ENCODE measurements around the gene MIER2. TPM values are rescaled to one million over a fixed set of nuclear protein-coding genes. Genes with fewer than 3 reads are reported as not detected.

Gene MIER2
- total RNA-seq, 4 donors from 2014 or later = 8.6 to 25.7 (median 16.6) TPM

DNA sequence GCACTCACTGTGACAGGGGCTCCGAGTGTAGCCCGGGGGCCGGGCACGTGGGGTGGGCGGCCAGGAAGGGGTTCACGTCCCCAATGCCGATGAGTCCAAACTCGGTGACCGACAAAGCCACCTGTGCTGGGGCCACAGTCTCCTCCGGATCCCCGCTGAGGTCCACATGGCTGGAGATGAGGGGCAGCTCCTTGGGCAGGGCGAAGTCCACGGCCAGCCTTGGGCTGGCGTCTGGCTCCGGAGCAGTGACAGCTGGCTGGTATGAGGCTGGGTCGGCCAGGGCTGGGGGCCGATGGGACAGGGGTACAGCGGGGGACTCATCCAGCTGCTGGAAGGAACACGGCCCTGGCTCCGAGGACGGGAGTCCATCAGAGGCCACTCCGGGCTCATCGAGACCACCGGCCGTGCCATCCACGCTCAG, 37.5 kb downstream of the MIER2 start:
- TF ChIP-seq, protein P1, sequence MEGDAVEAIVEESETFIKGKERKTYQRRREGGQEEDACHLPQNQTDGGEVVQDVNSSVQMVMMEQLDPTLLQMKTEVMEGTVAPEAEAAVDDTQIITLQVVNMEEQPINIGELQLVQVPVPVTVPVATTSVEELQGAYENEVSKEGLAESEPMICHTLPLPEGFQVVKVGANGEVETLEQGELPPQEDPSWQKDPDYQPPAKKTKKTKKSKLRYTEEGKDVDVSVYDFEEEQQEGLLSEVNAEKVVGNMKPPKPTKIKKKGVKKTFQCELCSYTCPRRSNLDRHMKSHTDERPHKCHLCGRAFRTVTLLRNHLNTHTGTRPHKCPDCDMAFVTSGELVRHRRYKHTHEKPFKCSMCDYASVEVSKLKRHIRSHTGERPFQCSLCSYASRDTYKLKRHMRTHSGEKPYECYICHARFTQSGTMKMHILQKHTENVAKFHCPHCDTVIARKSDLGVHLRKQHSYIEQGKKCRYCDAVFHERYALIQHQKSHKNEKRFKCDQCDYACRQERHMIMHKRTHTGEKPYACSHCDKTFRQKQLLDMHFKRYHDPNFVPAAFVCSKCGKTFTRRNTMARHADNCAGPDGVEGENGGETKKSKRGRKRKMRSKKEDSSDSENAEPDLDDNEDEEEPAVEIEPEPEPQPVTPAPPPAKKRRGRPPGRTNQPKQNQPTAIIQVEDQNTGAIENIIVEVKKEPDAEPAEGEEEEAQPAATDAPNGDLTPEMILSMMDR (IDR thresholded peaks at IDR 0.05) = no peak
- DNase-seq (ENCODE audit: low spot score) (no peak), ATAC-seq (ENCODE audit: low FRiP score) (no peak)

DNA sequence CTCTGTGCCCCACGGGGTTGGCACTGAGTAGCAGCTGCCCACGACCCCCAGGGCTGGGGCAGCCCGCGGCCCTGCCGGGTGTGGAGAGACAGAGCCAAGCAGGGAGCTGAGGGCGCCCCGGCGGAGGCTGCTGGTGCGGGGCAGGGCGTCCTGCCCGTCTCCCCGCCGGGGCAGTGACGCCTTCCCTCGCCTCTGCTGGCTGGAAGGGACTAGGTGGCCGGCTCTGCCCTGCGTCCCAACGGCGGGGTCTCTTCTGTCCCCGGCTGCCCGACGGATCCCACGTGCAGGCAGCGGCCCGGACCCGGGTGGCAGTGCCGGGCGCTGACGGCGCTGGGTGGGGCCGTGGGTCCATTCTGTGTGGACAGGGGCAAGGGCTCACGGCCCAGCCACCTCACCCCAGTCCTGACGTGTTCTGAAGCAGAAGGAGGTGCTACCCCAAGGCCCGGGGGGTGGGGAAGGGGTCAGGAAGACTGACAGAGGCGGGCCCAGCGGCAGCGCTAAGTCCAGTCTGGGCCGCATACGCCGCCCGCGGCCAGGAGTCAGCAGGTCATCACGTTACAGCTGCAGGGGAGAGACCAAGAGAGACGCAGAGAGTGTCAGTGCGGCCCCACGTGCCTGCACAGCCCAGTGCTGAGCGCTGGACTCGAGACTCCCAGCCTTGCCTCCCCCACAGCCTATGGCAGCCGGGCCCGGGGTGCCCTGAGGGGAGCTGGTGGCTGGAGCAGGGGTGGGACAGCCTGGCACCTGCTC, 38.3 kb downstream of the MIER2 start:
- ATAC-seq (ENCODE audit: low FRiP score) = no peak
- no peak for DNase-seq (ENCODE audit: low spot score)
- TF ChIP-seq, protein P1 (IDR thresholded peaks at IDR 0.05) = no peak

DNA sequence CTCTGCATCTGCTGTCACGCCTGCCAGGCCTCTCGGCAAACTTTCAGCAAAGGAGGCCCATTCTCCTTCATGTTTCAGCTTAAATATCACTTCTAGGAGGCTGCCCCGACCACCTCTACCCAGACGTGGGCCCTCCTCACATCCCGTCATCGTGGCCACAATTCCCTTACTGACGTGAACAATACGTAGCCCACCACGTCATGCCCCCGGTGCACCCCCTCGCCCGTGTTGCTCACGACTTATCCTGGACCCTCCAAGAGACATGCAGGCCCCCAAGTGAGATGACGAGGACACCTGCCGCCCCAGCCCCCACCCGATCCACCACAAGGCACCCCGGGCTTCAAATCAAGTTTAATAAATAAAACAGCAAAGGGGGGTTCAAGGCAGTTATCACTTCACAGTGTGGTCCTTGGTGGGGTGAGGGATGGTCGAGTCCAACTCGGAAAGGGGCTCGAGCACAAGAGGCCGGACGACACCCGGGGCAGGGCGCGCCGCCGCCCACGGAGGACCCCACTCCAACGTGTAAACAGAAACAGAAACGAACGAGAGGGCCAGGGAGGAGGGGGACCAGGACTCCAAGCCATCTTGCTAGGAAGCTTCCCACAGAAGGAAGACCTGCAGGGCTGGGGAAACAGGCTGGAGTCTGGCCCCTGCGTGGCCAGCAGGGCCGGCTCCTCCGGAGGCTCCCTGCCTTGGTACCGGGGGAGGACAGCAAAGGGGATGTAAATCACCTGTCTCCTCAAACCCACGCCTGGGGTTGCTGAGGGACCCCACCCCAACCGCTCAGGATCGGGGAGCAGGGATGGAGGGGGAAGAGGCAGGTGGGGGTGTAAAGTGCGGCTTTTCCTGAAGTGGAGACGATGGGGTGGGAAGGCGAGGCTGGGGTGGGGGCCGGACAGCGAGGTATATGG, 39.1 kb downstream of the MIER2 start:
- TF ChIP-seq, protein P1 (IDR thresholded peaks at IDR 0.05) = no peak
- DNase-seq (ENCODE audit: low spot score) = no peak
- no peak for ATAC-seq (ENCODE audit: low FRiP score)

DNA sequence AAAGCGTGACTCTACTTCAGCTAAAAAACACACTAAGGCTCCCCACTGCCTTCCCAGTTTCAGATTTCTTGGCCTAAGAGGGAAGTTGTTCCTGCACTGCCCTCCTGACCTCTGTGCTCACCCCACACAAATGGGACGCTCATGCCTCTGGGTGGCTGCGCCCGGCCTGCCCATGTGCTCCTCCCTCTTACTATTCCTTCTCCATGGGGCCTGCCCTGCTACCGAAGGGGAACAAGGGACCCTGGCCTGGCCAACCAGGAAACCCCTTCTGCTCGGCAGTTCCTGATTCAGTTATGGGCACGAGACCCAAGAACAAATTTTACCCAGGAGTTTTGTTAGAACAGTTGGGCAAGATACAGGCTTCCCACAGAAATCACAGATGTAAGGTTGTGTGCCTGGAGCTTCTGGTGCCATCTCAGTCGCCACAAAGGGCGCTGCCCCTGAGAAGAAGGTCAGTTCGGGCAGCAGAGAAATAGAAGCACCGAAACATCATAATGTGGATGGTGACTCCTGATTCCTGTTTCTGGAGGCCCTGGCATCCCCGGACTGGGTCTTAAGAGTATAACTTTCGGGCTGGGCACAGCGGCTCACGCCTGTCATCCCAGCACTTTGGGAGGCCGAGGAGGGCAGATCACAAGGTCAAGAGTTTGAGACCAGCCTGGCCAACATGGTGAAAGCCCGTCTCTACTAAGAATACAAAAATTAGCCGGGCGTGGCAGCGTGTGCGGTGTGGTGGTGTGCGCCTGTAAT, 47.9 kb downstream of the MIER2 start:
- TF ChIP-seq, protein P1 (IDR thresholded peaks at IDR 0.05) = no peak
- DNase-seq (ENCODE audit: low spot score) = no peak
- ATAC-seq (ENCODE audit: low FRiP score) = no peak

DNA sequence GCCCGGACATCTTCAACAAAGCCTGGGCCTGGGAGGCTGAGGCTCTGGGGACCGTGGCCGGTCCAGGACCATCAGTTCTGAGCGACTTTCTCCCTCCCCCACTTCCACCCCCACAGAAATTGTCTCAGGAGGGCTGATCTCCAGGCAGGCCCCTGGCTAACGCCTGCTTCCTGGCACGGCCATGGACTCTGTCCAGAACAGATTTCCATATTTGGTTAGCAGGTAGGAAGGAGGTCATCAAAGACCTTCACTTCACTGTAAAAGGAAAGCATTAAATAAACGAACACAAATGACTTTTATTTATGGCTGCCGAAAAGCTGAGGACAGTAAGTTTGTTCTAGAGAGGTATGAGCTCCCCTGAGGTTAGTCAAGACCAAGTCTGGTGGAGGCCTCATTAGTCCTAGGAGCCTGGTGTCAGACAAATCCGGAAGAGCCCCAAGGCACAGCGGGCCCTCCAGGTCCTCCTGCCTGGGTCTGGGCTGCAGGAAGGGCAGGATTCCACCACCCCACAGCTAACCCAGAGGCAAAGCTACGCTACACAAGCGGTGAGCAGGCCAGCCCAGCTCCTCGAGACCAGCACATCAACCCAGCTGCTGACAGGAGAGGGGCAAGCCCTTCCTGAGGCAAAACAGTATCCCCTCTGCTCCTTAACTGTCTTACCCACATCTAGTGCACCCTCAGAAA, 48.8 kb downstream of the MIER2 start:
- TF ChIP-seq, protein P1 (IDR thresholded peaks at IDR 0.05) = no peak
- DNase-seq (ENCODE audit: low spot score) (no peak), ATAC-seq (ENCODE audit: low FRiP score) (no peak)

DNA sequence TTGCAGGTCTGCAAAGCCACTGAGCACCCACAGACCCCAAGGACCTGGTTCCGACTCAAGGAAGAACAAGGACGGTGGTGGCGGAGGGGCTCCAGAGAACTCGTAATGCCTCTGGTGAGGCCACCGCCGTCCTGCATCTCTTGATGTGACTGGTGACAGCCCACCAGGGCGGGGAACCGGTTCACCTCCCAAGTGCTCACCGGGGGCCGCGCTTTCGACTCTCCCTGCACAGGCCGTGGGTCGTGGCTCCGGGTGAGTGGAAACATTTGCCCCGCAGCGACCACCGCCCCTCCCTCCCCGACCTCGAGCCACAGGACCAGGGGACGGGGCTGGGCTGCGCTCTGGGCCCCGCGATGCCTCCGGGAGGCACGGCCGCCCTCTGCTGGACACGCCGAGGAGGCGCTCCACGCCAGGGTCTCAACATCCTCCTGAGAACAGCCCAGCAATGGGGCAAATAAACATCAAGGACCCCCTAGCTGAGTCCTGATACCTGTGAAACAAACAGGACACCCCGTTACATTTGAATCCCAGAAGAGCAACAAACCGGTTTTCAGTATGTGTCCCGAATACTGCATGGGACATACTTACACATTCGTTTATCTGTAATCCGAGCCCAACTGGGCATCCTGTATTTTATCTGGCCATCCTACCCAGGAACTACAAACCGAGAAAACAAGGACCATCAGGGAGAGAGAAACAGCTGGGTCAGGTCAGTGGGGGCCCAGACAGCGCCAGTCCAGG, 49.5 kb downstream of the MIER2 start:
- TF ChIP-seq, protein P1 (IDR thresholded peaks at IDR 0.05) = no peak
- DNase-seq (ENCODE audit: low spot score) (no peak), ATAC-seq (ENCODE audit: low FRiP score) (no peak)

Measured in omental fat pad (tissue), 4 donors.